Measurements from ENCODE around the gene GPC5.
"Not testable (repeated sequence)": the region's sequence is repeated elsewhere in the genome, so short reads cannot be mapped to it uniquely, and the experiment has no call there.

Gene GPC5

GRCh38 chr13:91369441-91369831 lies 29.0 kb upstream of the GPC5 start:
- peak; percentile 34 for DNase-seq

- no peak for DNase-seq
Observed at GRCh38 chr13:91370501-91370900, 27.9 kb upstream of the GPC5 start.

- DNase-seq, result no peak
Observed at GRCh38 chr13:91372911-91373310, 25.5 kb upstream of the GPC5 start.

- peak; percentile 7 for DNase-seq
Observed at GRCh38 chr13:91375116-91375729, 23.2 kb upstream of the GPC5 start.

GRCh38 chr13:91381371-91381770 lies 17.1 kb upstream of the GPC5 start:
- DNase-seq, result no peak

- no peak for DNase-seq
Observed at GRCh38 chr13:91383836-91384235, 14.6 kb upstream of the GPC5 start.

- DNase-seq, result no peak
Observed at GRCh38 chr13:91384896-91385295, 13.5 kb upstream of the GPC5 start.

GRCh38 chr13:91389186-91389585 lies 9.2 kb upstream of the GPC5 start:
- no peak for DNase-seq

GRCh38 chr13:91397595-91397994 lies 826 bp upstream of the GPC5 start:
- no peak for DNase-seq

GRCh38 chr13:91399189-91400062 lies 1.0 kb downstream of the GPC5 start:
- no peak for DNase-seq

- no peak for DNase-seq
Observed at GRCh38 chr13:91400063-91400399, 1.6 kb downstream of the GPC5 start.

- no peak for DNase-seq
Observed at GRCh38 chr13:91400671-91401070, 2.2 kb downstream of the GPC5 start.

GRCh38 chr13:91401920-91402319 lies 3.5 kb downstream of the GPC5 start:
- DNase-seq, result no peak

- DNase-seq, result no peak
Observed at GRCh38 chr13:91405240-91405639, 6.8 kb downstream of the GPC5 start.

GRCh38 chr13:91406619-91407018 lies 8.2 kb downstream of the GPC5 start:
- peak; percentile 34 for DNase-seq

GRCh38 chr13:91408971-91409370 lies 10.6 kb downstream of the GPC5 start:
- DNase-seq, result no peak

- not testable (repeated sequence) for DNase-seq
Observed at GRCh38 chr13:91416579-91416978, 18.2 kb downstream of the GPC5 start.

GRCh38 chr13:91417660-91418325 lies 19.4 kb downstream of the GPC5 start:
- DNase-seq, result no peak

GRCh38 chr13:91426913-91427312 lies 28.5 kb downstream of the GPC5 start:
- no peak for DNase-seq

- not testable (repeated sequence) for DNase-seq
Observed at GRCh38 chr13:91438674-91439073, 40.3 kb downstream of the GPC5 start.

- DNase-seq, result no peak
Observed at GRCh38 chr13:91450913-91451312, 52.5 kb downstream of the GPC5 start.

- DNase-seq, result no peak
Observed at GRCh38 chr13:91454666-91455065, 56.2 kb downstream of the GPC5 start.

GRCh38 chr13:91456837-91457236 lies 58.4 kb downstream of the GPC5 start:
- DNase-seq, result no peak

- no peak for DNase-seq
Observed at GRCh38 chr13:91459485-91459884, 61.1 kb downstream of the GPC5 start.
